ENCODE measurements around the gene OR4D1.

OR4D1 gene

DNA sequence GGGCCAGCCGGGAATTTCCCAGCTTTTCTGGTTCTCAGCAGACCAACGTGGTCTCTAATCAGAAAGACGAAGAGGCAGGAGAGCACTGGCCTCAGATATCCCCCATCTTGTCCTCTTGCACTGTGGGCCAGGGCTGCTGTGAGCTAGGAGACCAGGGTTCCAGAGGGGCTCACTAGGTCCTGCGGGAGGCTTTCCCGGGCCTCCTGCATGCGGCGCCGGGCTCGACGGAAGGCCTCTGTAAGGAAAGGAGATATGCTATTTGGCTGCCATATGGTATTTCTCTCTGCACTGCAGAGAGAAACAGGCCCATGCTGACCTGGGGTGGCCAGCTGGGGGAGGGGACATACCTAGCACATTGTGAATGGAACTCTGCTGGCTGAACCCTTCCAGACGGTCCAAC is 57.8 kb downstream of the OR4D1 start:
- TF ChIP-seq CTCF (IDR thresholded peaks at IDR 0.05; ENCODE audit: insufficient read depth, low read length, poor library complexity, severe bottlenecking) (no peak), EZH2phosphoT487 (conservative IDR thresholded peaks at IDR 0.05; ENCODE audit: low read length) (no peak)
- no peaks in the 10 kb centered on the region for H4K20me1 ChIP-seq (ENCODE audit: low read depth, low read length)
- no peak overlapping the region for H3K9ac ChIP-seq (ENCODE audit: low read length)
- H3K79me2 ChIP-seq (ENCODE audit: insufficient read depth, low read length), result no peaks in the 10 kb centered on the region
- no peaks in the 10 kb centered on the region for H3F3A ChIP-seq (ENCODE audit: insufficient read depth)
- no peak overlapping the region for H3K4me3 ChIP-seq (ENCODE audit: insufficient read depth, low read length, poor library complexity, severe bottlenecking)
- no peaks in the 10 kb centered on the region for H3K9me2 ChIP-seq (replicated peaks; ENCODE audit: insufficient read depth, low read length)
- no peak overlapping the region for H3K4me2 ChIP-seq (ENCODE audit: low read depth, low read length, poor library complexity, severe bottlenecking)
- no peak overlapping the region for H3K27ac ChIP-seq (ENCODE audit: low read depth, low read length)
- no peaks in the 10 kb centered on the region for H3K9me3 ChIP-seq (ENCODE audit: insufficient read depth, low read length)
- no peaks in the 10 kb centered on the region for H3K36me3 ChIP-seq (ENCODE audit: low read length)
- H3K27me3 ChIP-seq (ENCODE audit: low read length), result no peaks in the 10 kb centered on the region
- H2AFZ ChIP-seq (ENCODE audit: low read depth, low read length, severe bottlenecking), result no peak overlapping the region

DNA sequence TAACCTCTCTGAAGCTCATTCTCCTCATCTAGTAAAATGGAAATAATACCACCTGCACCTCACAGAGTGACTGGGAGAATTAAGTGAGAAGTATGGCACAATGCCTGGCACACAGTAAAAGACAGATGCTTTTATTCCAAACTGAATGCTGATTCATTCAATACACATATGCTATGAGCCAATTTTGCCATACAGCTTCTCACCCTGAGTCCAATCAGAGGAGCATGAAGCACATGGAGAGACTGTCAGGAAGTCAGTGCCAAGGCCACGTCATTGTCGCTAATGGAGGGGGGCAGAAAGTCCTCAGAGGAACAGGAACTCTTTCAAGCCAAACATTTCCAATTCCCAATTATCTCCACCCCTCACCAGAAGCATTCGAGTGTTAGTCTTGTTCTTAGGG is 59.3 kb downstream of the OR4D1 start:
- Histone ChIP-seq H3K4me2 (ENCODE audit: low read depth, low read length, poor library complexity, severe bottlenecking) (no peak overlapping the region), H3K79me2 (ENCODE audit: insufficient read depth, low read length) (no peaks in the 10 kb centered on the region), H3K36me3 (ENCODE audit: low read length) (no peaks in the 10 kb centered on the region), H3K9me2 (replicated peaks; ENCODE audit: insufficient read depth, low read length) (no peaks in the 10 kb centered on the region), H3F3A (ENCODE audit: insufficient read depth) (no peaks in the 10 kb centered on the region), H3K9ac (ENCODE audit: low read length) (no peak overlapping the region), H3K9me3 (ENCODE audit: insufficient read depth, low read length) (no peaks in the 10 kb centered on the region), H3K4me3 (ENCODE audit: insufficient read depth, low read length, poor library complexity, severe bottlenecking) (no peak overlapping the region), H3K27ac (ENCODE audit: low read depth, low read length) (no peak overlapping the region), H3K27me3 (ENCODE audit: low read length) (no peaks in the 10 kb centered on the region), H4K20me1 (ENCODE audit: low read depth, low read length) (no peaks in the 10 kb centered on the region), H2AFZ (ENCODE audit: low read depth, low read length, severe bottlenecking) (no peak overlapping the region)
- no peak for TF ChIP-seq CTCF (IDR thresholded peaks at IDR 0.05; ENCODE audit: insufficient read depth, low read length, poor library complexity, severe bottlenecking)
- no peak for TF ChIP-seq EZH2phosphoT487 (conservative IDR thresholded peaks at IDR 0.05; ENCODE audit: low read length)

DNA sequence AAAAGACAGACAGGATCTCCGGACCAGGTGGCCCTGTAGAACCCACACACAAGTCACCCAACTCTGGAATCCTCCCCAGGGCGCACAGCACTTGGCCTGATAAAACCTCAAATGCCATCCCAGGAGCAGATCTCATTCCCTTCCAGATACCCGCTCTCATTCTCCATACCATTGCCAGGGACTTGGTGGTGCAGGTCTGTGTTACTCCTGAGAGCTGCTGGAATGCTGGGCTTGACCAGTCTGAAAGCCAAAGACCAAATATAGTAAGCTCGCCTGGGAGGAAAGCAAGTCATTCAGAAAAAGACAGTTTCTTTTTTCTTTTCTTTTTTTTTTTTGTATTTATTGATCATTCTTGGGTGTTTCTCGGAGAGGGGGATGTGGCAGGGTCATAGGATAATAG is 60.2 kb downstream of the OR4D1 start:
- H3K27ac ChIP-seq (ENCODE audit: low read depth, low read length), result no peak overlapping the region
- no peaks in the 10 kb centered on the region for H3K27me3 ChIP-seq (ENCODE audit: low read length)
- no peak for TF ChIP-seq EZH2phosphoT487 (conservative IDR thresholded peaks at IDR 0.05; ENCODE audit: low read length)
- TF ChIP-seq CTCF (IDR thresholded peaks at IDR 0.05; ENCODE audit: insufficient read depth, low read length, poor library complexity, severe bottlenecking), result no peak
- no peaks in the 10 kb centered on the region for H3K79me2 ChIP-seq (ENCODE audit: insufficient read depth, low read length)
- no peaks in the 10 kb centered on the region for H4K20me1 ChIP-seq (ENCODE audit: low read depth, low read length)
- H2AFZ ChIP-seq (ENCODE audit: low read depth, low read length, severe bottlenecking), result no peak overlapping the region
- H3K9me2 ChIP-seq (replicated peaks; ENCODE audit: insufficient read depth, low read length), result no peaks in the 10 kb centered on the region
- H3K36me3 ChIP-seq (ENCODE audit: low read length), result no peaks in the 10 kb centered on the region
- H3F3A ChIP-seq (ENCODE audit: insufficient read depth), result no peaks in the 10 kb centered on the region
- no peak overlapping the region for H3K4me3 ChIP-seq (ENCODE audit: insufficient read depth, low read length, poor library complexity, severe bottlenecking)
- H3K4me2 ChIP-seq (ENCODE audit: low read depth, low read length, poor library complexity, severe bottlenecking), result no peak overlapping the region
- H3K9ac ChIP-seq (ENCODE audit: low read length), result no peak overlapping the region
- no peaks in the 10 kb centered on the region for H3K9me3 ChIP-seq (ENCODE audit: insufficient read depth, low read length)
